ENCODE measurements around the gene BCDIN3D.

DNA sequence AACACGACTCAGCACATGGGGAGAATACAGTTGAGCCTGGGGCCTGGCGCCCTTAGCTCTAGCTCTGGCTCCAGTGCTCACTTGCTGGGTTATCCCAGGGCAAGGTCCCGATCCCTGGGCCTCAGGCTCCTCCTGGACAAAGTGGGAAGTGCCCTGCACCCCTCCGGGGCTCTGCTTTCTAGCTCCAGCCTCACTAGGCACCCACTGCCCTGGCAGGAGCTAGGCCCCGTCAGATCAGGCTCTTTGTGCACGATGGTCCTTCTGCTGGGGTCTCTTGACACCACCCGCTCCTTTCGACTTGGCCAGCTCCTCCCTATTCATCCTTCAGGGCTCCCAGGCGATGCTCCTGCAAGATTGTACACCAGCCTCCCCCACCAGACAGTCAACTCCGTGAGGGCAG is 38.1 kb downstream of the BCDIN3D start:
- TF ChIP-seq, protein P1, sequence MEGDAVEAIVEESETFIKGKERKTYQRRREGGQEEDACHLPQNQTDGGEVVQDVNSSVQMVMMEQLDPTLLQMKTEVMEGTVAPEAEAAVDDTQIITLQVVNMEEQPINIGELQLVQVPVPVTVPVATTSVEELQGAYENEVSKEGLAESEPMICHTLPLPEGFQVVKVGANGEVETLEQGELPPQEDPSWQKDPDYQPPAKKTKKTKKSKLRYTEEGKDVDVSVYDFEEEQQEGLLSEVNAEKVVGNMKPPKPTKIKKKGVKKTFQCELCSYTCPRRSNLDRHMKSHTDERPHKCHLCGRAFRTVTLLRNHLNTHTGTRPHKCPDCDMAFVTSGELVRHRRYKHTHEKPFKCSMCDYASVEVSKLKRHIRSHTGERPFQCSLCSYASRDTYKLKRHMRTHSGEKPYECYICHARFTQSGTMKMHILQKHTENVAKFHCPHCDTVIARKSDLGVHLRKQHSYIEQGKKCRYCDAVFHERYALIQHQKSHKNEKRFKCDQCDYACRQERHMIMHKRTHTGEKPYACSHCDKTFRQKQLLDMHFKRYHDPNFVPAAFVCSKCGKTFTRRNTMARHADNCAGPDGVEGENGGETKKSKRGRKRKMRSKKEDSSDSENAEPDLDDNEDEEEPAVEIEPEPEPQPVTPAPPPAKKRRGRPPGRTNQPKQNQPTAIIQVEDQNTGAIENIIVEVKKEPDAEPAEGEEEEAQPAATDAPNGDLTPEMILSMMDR (IDR thresholded peaks at IDR 0.05) = no peak
- TF ChIP-seq POLR2A (IDR thresholded peaks at IDR 0.05) (no peak), POLR2AphosphoS5 (IDR thresholded peaks at IDR 0.05) (no peak)
